GM18519 (cell line): ENCODE data around the gene PGGHG.
"Not testable (repeated sequence)": the region's sequence is repeated elsewhere in the genome, so short reads cannot be mapped to it uniquely, and the experiment has no call there.

Experiments used
- ATAC-seq: cut with Tn5 transposase; IDR thresholded peaks from one replicate; pipeline ENCODE4 v1.9.1; 2021; ENCODE audit warnings: mild to moderate bottlenecking, moderate library complexity; ENCODE audit not compliant: unreplicated experiment, low FRiP score

Gene PGGHG

DNA sequence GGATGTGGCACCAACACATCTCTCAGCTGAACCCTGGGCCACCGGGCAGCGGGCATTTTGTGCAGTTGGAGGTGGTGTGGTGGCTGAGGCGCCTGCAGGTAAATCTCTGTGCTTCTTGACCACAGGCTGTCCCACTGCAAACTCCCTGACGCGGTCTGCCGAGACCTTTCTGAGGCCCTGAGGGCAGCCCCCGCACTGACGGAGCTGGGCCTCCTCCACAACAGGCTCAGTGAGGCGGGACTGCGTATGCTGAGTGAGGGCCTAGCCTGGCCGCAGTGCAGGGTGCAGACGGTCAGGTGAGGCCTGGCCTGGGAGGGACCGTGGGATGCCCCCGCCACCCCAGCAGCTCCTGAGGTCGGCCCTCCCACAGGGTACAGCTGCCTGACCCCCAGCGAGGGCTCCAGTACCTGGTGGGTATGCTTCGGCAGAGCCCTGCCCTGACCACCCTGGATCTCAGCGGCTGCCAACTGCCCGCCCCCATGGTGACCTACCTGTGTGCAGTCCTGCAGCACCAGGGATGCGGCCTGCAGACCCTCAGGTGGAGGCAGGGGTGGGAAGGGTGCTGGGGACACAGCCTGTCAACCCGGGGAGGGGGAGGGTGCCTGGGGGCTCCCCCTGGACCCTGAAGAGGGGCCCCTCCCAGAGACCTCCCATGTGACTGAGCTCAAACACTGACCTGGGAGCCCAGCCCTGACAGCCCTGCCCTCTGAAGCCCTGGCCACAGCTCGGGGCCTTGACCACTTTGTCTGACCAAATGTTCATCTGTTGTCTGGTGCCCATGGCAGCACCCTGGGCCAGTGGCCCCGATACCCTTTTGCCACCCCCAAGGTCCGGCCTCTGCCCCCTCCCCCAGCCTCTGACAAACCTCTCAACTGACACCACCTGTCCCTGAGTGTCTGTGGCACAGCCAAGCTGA, 4.6 kb upstream of the PGGHG start:
- ATAC-seq = no peak

DNA sequence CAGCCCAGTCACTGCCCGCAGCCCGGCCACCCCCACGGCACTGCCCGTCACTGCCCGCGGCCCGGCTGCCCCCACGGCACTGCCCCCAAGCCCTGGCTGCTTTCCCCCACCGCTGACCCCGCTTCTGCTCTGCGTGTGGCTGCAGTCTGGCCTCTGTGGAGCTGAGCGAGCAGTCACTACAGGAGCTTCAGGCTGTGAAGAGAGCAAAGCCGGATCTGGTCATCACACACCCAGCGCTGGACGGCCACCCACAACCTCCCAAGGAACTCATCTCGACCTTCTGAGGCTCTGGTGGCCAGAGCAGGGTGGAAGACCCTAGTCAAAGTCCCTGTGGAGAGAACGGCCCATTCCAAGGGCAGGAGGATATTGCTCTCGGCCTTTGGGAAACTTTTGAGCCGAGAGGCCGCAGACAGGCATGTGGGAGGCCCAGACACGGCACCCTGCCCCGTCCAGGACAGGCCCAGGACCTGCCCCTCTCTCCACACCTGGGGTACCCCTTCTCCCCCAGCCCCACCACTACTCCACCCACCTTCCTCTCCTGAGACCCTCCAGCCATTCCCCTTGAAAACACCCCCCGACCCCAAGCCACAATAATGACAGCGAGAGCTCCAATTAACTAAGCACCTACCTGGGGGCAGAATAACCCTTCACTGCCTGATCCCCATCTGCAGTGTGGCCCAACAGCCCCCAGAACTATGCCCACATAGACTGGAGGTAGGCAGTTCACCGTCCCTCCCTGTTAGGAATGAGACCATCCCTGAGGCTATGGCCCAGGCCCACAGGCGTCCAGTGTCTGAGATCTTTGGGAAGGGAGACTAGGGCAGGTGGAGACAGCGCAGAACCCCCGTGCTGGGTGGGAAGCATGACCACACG, 3.7 kb upstream of the PGGHG start:
- no peak for ATAC-seq

DNA sequence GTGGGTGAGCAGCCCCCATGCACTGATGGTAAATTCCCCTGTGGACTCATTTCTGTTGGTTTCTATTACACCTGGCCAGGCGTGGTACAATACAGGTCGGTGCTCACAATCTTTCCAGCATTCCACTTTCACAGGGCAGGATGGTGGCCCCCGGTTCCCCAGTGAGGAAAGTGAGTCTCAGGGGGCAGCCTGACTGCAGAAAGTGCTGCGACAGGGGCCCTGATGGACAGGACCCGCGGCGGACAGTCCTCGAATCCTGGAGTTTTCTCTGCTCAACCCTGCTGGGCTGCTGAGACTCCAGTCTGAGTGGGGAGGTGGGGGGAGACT, 3.1 kb upstream of the PGGHG start:
- ATAC-seq = no peak

DNA sequence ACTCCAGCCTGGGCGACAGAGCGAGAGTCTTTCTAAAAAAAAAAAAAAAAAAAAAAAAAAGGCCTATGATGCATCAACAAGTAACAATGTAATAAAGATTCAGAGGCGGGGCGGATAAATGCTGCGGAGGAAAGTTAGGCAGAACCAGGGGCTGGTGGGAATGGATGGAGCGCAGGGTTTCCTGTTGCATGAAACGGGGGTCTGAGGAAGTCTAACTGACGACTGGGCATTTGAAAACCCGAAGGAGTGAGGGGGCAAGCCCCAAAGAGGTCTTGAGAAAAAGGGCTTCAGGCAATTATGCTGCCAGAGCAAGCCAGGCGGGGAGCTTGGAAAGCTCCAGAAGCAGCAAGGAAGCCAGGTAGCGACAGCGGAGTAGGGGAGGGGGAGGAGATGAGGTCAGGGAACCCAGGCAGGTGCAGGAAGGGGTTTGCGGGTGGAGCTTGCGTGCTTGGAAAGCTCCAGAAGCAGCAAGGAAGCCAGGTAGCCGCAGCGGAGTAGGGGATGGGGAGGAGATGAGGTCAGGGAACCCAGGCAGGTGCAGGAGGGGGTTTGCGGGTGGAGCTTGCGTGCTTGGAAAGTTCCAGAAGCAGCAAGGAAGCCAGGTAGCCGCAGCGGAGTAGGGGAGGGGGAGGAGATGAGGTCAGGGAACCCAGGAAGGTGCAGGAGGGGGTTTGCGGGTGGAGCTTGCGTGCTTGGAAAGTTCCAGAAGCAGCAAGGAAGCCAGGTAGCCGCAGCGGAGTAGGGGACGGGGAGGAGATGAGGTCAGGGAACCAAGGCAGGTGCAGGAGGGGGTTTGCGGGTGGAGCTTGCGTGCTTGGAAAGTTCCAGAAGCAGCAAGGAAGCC, 1.7 kb upstream of the PGGHG start:
- ATAC-seq = not testable (repeated sequence)

DNA sequence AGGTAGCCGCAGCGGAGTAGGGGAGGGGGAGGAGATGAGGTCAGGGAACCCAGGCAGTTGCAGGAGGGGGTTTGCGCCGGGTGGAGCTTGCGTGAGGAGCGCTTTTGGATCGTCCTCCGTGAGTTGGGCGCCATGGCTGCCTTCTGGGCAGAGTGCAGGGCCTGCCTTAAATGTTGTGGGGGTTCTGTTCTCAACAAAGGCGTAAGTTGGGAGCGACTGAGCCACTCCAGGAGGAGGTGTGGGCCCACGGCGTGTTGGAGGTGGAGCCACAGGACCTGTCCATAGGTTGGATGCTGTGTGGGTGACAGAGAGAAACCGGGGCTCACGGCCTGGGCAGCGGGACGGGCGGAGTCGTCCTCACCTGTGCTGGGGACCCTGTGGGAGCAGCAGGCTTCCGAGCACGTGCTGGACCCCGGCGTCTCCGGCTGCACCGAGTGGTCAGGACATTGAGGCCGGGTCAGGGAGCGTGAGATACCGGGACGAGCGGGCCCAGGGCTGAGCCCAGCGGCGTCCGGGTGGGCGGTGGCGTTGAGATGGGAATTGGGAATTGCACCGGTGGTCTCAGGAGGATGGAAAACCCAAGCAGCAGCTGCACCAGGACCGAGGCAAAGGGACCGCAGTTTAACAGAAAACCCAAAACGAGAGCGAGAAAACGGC, 977 bp upstream of the PGGHG start:
- ATAC-seq = no peak

DNA sequence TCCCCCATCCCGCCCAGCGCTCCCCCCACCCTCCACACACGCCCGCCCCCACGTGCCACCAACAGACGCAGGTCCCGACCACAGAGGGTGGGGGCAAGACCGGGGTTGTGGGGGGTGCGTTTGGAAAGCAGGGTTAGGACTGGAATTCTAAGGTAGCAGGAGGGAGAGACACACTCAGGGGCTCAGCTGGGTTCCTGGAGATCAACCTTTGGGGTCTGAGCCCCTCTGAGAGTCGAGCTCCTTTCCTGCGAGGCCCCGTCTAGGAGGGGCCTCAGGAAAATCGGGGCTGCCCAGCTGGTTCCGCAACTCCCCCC, 429 bp downstream of the PGGHG start:
- no peak for ATAC-seq

DNA sequence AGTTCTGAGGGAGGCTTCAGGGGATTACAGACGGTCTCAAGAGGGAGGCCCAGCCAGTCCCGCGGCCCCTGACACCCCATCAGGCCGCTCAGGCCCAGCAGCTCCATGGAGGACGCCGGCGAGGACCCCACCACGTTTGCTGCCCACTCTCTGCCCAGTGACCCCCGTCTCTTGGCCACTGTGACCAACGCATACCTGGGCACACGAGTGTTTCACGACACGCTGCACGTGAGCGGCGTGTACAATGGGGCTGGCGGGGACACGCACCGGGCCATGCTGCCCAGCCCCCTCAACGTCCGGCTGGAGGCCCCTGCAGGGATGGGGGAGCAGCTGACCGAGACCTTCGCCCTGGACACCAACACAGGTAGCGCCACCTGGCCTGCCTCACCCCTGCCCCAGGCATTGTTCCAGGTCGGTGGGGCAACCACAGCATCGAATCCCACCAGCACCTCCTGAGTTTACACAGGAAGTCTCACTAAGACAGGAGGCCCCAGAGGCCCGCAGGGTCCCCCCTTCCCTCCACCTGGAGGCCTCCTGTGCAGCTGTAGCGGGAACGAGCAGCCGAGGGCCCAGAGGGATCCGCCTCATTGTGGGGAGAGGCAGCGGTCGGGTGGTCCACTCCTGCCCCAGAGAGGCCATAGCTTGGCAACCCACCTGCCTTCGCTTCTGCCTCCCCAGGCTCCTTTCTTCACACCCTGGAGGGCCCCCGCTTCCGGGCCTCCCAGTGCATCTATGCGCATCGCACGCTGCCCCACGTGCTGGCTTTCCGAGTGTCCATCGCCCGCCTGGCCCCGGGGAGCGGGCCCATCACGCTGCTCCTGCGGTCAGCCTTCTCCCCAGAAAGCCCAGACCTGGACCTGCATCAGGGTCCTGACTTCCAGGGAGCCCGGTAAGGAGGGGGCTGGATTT, 1.0 kb downstream of the PGGHG start:
- ATAC-seq = no peak

DNA sequence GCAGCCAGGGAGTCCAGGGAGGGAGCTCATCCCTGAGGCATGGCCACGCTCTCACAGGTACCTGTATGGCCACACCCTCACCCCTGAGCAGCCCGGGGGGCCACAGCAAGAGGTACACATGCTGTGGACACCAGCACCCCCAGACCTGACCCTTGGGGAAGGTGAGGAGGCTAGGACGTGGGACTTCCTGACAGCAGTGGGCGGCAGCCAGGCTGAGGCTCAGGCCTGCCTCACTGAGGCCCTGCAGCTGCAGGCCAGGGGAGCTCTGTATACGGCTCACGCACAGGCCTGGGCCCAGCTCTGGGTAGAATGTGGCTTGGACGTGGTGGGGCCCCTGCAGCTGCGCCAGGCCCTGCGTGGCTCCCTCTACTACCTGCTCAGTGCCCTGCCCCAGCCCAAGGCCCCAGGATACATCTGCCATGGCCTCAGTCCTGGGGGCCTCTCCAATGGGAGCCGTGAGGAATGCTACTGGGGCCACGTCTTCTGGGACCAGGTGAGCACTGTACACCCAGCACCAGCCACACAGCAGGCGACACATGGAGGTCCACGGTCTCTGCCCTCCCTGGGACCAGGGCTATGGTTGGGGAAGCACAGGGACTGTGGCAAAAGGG, 1.8 kb downstream of the PGGHG start:
- no peak for ATAC-seq

DNA sequence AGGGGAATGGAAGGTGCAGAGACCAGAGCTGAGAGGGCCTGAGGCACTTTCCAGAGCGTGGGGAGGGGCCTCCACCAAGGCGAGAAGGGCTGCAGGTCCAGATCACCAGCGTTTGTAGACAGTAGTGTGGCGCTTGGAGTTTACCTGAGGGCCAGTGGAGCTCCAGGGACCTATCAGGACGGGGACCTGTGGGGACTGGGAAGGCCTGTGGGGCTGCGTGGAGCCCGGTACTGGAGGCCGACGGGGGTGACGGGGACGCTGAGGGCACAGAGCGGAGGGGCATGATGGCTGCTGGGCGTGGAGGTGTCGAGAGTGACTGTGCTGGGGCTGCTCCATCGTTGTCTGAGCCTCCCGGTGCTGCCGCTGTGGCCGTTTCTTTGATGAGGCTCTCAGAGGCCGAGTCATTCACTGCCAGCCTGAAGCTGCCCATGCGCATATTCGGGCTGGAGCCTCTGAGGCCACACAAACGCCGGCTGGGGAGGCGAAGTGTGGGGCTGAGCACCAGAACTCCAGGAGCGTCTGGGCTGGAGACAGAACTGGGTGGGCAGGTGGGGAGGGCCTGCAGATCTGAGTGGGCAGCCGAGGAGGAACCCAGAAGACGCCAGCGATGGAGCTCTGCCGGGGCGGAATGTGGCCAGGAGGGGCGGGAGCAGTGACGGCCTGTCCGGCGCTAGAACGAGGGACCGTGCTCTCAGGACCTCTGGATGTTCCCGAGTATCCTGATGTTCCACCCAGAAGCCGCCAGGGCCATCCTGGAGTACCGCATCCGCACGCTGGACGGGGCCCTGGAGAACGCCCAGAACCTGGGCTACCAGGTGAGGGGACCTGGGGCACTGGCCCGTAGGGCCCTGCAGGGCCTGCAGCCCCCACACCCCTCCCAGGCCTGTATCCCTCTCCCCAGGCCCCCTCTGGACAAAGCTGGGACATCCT, 2.6 kb downstream of the PGGHG start:
- no peak for ATAC-seq

DNA sequence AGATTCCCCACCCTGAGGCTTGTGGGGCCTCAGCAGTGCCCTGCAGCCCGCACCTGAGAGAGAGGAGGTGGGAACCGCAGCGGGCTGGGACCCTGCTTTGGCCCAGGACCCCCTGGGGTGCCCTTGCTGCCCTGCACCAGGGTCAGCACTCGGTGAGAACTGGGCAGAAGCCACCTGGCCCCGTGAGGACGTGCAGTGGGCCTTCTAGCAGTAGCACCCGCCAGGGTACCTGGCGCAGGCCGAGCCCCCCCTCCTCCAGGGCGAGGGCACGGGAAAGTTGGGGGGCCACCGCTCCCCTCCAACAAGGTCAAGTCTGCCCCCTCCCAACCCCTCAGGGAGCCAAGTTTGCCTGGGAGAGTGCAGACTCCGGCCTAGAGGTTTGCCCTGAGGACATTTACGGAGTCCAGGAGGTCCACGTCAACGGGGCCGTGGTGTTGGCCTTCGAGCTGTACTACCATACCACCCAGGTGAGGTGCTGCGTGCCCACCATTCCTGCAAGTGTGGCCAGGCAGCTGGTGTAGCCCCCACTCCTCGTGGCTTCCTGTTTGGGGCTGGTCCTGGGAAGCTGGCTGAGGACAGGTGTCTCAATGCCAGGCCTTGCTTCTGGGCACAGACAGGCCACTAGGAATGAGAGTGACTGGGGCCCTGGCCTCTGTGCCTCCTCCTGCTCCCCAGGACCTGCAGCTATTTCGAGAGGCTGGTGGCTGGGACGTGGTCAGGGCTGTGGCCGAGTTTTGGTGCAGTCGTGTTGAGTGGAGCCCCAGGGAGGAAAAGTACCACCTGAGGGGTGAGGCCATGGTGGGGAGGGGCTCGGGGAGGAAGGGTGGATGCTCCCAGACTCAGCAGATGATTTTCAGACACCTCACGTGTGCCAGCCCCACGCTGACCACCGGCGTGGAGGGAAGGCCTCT, 3.5 kb downstream of the PGGHG start:
- ATAC-seq = no peak

DNA sequence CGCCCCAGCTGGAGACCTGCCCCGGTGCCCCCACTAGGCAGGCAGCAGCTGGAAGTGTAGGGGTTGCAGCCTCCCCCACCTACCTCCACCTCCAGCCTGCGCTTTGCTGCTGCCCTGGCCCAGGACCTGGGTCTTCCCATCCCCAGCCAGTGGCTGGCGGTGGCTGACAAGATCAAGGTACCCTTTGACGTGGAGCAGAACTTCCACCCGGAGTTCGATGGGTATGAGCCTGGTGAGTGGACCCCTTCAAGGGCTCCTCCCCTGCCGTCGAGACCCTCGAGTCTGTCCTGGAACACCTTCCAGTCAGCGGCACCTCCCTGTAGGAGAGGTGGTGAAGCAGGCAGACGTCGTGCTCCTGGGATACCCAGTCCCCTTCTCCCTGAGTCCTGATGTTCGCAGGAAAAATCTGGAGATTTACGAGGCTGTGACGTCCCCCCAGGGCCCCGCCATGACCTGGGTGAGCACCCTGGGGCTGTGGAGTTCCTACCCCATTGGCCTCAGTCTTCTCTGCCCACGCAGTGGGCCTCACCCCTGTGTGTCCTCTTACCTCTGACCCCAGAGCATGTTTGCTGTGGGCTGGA, 4.4 kb downstream of the PGGHG start:
- no peak for ATAC-seq

DNA sequence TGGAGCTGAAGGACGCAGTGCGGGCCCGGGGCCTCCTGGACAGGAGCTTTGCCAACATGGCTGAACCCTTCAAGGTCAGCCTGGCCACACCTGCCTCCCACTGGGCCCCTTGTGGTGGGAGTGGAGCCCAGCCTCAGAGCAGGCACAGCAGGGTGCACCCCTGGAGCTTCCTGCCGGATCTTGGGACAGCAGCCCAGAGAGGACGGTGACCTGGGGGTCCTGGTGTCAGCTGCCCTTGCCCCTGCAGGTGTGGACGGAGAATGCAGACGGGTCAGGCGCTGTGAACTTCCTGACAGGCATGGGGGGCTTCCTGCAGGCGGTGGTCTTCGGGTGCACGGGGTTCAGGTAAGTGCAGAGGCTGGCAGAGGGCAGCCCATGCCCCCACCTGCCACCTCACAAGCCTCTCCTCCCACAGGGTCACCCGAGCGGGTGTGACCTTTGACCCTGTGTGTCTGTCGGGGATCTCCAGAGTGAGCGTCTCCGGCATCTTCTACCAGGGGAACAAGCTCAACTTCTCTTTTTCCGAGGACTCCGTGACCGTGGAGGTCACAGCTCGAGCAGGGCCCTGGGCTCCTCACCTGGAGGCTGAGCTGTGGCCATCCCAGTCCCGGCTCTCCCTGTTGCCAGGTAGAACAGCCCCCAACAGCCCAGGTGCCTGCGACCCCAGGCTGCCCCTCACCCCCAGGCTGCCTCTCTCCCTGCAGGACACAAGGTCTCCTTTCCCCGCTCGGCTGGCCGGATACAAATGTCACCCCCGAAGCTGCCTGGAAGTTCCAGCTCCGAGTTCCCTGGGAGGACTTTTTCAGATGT, 5.1 kb downstream of the PGGHG start:
- ATAC-seq = no peak

DNA sequence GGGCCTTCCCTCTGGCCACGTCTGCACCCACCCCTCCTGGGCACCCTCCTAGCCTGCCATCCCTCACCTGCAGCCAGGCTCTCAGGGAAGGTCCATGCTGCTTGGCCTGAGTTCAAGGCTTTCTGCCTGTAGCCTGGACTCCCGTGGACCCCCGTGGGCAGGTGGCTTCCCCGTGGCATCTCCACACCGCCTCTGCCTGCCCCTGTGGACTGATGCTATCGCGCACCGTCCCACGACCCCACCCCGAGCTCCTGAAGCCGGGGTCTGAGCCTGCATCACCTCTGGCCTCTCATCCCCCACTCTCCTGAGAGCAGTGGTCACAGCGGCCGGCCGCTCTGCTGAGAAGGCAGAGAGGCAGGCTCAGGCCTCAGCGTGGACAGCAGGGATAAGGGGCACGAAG, 5.9 kb downstream of the PGGHG start:
- ATAC-seq = no peak

DNA sequence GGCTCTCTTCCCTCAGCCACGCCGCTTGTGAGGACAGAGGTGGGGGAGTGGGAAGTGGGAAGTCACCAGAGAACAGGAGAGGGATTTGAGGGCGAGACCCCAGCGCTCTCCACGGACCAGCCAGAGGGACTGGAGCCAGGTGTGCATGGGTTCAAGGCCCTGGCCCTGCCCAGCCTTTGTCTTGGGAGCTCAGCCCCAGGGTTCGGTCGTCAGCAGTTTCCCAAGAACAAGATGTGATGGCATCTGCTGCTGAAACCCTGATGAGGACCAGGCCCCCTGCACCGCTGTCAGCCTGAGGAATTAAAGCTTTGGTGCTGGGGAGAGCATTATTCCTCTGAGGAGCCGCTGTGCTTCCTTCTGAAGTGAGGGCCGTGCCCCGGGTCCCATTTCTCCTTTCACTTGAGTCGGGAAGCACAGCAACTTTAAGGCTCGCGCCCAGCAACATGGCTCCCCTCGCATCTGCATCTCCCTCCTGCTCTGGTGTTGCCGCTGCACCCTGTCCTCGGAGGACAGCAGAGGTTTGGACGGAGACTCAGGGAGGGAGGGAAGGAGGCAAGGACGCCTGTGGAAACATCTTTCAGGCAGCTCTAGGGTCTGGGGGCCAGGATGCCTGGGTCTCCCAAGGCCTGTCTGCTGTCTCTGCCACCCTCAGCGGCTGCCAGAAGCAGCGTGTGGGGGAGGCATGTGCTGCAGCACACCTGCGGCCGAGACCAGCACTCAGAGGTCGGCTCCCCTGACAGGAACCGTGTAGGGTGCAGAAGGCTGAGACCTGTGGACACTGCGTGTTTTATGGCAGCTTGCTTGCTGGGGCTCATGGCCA, 6.6 kb downstream of the PGGHG start:
- no peak for ATAC-seq
